HG02852 (cell line): ENCODE data around the gene HERPUD1.
"Not testable (repeated sequence)": the region's sequence is repeated elsewhere in the genome, so short reads cannot be mapped to it uniquely, and the experiment has no call there.

Experiments used
- ATAC-seq: cut with Tn5 transposase; IDR thresholded peaks from one replicate; pipeline ENCODE4 v1.9.1; 2021; ENCODE audit warnings: mild to moderate bottlenecking, moderate library complexity; ENCODE audit not compliant: unreplicated experiment

The HERPUD1 gene

DNA sequence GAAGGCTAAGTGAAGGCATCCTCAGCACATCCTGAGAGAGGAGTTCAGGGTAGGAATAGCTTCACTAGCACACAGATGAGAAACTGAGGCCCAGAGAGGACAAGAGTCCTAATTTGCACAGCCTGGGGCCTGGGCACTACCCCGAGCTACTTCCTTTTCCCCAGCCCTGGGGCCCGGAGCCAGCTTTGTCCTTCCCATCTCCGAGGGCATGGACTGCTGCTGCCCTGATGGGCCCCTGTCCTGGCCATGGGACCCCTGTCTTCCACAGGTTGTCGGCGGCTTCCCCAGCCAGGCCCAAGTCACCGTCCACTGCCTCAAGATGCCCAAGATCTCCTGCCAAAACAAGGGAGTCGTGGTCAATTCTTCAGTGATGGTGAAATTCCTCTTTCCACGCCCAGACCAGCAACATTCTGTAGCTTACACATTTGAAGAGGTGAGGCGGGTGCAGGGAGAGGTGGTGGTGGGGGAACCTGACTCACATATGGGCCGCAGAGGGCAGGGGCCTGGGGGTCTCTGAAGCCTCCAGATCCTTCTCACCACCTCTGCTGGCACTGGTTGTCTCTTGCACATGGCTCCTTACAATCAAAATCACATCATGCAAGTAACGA is 46.0 kb downstream of the HERPUD1 start:
- ATAC-seq: no peak

- ATAC-seq: no peak
Measured at GRCh38 chr16:56980201-56980535, 48.2 kb downstream of the HERPUD1 start.

DNA sequence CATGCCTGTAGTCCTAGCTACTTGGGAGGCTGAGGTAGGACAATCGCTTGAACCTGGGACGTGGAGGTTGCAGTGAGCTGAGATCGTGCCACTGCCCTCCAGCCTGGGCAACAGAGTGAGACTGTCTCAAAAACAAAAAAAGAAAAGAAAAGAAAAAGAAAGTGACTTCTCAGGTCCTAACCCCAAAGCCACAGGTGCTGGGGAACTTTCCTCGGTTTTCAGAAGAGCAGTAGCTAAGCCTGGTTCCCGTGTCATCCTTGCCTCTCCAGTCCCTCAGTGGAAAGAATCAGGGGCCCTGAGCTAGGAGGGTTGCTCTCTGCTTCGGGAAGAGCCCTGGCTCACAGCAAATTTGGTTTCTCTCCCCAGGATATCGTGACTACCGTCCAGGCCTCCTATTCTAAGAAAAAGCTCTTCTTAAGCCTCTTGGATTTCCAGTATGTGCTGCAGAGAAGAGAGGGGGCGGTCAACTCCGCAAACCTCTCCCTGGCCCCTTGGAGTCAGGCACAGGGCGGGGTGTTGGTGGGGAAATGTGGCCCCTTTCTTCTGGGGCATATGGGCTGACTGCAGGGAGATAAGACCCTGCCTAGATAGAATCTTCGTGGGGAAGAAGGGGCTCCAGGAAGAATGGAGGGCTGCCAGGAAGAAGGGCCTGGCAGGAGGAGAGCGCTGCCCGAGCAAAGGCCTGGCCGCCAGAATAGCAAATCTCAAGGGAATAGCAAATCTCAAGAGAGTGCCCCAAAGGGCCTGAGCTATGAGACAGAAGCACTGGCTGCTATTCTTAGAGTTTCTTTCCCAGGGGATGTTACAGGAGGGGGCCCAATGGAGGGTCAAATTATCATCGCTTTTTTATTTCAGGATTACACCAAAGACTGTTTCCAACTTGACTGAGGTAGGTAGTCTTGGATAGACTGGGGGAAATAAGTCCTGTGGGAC is 49.1 kb downstream of the HERPUD1 start:
- no peak for ATAC-seq

DNA sequence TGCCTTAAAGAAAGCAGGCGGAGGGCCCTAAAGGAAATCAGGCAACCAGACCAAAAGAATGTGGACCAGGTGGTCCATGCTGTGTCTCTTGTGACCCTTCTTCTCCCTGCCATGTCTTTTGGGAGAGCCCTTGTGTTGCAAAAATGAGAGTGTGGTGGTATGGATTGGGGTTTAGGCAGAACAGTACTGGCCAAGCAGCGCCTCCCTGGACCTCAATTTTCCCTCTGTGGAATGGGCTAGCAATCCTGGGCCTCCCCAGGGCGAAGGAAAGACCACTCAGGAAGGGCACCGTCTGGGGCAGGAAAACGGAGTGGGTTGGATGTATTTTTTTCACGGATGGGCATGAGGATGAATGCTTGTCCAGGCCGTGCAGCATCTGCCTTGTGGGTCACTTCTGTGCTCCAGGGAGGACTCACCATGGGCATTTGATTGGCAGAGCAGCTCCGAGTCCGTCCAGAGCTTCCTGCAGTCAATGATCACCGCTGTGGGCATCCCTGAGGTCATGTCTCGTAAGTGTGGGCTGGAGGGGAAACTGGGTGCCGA is 49.9 kb downstream of the HERPUD1 start:
- ATAC-seq: no peak

DNA sequence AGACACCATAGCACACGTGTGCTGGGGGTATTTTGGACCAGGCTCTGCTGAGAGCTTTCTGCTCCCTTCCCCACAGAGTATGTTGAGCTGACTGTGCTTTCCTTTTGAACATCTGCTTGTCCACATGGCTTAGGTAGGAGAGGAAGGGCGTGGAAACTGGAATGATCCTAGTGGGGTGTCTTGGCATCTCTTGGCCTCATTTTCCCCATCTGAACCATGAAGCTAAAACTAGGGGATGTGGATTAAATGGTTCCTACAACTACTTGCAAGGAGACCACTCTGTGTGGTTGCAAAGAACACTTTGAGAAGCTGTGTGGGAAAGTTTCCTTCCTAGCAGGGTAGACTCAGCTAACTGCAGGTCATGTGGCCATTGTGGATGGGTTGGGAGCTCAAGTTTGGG is 50.8 kb downstream of the HERPUD1 start:
- ATAC-seq: no peak

- ATAC-seq: no peak
Measured at GRCh38 chr16:56983211-56983751, 51.3 kb downstream of the HERPUD1 start.

DNA sequence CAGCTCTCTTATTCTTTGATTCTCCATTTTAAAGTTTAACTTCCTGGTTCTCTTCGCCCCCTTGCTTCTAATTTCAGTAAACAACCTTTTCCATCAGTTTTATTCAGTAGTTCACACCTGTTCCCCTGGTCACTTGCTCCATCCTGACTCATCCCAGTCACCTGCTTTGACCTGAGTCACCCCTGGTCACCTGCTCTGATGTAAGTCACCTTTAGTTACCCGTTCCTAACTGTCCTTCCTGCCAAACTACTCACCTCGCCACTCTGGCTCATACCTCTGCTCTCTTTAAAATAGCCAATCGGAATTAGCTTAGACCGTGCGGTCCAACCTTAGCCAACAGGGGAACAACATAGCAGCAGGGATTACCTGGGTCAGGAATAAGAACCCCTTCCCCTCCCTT is 52.7 kb downstream of the HERPUD1 start:
- no peak for ATAC-seq

GRCh38 chr16:56985288-56985961 is 53.5 kb downstream of the HERPUD1 start:
- no peak for ATAC-seq

- no peak for ATAC-seq
Measured at GRCh38 chr16:56985962-56986360, 54.0 kb downstream of the HERPUD1 start.

DNA sequence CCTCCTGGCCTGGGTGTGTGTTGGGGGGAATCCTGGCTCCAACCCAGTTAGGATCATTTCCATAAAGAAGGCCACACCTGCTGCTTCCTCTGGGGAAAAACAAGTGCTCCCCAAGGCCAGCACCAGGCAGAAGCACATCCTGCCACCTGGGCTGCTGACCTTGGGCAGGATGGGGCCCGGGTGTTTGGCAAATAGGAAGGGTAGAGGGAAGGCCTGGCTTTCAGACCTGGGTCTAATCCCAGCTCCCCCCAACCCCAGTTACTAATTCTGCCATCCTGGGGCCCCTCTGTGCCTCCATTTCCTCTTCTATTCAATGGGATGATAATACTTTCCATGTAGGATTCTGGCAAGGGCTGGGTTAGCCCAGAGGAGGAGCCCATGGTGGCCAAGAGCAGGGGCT is 54.4 kb downstream of the HERPUD1 start:
- no peak for ATAC-seq

DNA sequence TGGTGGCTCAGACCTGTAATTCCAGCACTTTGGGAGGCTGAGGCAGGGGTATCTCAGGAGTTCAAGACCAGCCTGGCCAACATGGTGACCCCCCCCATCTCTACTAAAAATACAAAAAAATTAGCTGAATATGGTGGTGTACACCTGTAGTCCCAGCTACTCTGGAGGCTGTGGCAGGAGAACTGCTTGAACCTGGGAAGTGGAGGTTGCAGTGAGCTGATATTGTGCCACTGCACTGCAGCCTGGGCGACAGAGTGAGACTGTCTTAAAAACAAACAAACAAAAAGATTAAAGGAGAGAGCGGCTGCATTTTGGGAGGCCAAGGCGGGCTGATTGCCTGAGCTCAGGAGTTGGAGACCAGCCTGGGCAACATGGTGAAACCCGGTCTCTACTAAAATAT is 55.0 kb downstream of the HERPUD1 start:
- not testable (repeated sequence) for ATAC-seq

DNA sequence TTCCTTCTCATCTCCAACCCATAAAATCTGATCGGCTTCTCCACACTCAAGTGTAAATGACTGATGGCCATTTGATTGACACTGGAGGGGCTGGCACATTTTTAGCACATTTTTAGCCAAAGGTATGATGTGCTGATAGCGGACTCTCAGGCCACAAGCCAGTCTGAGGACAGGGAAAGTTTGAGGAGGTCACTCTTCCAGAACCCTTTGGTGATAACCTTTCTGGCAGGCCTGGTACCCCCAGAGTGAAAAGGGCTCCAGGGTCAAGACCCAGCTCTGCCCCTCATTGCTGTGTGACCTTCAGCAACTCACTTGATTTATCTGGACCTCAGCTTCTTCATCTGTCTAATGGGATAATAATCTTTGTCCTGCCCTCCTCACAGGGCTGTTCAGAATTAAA is 55.8 kb downstream of the HERPUD1 start:
- ATAC-seq: no peak

DNA sequence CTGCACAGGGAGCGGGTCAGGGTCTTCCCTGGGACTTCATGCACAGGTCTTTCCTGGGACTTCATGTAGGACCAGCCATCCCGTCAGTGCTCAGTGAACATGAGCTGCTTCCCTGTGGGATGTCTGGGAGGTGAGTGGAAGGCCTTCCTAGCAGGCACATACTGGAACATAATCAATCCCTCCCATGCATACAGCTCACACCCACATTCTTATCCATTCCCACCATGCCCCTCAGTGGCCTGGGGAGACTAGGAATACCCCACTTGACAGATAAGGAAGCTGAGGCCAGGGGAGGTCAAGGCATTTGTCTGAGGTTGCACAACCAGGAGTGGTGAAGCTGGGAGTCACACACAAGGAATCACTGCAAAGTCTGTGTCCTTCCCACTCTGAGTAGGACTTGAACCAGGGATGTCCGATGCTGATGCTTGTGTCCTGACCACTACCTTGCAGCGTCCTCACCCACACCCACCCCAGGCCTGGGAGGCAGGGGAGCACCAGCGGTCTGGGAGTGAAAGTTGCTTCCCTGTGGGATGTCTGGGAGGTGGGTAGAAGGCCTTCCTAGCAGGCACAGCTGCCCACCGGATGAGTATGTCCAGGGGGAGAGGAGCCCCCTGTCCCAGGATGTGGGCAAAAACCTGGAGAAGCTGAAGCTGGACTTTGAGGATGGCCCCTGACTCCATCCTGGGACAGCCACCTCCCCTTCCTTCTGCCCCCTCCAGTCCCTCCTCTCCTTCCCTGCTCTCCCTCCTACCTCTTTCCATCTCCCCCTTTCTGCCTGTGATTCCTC is 56.4 kb downstream of the HERPUD1 start:
- ATAC-seq: no peak

GRCh38 chr16:56988948-56989945 is 57.3 kb downstream of the HERPUD1 start, which contains the start of gene NLRC5:
TSS of gene NLRC5 (plus strand) at chr16:56989557. CDS start at chr16:57020713, 31,156 bp downstream.
- peak; percentile 76 for ATAC-seq

GRCh38 chr16:56989988-56990387 is 58.0 kb downstream of the HERPUD1 start:
- no peak for ATAC-seq

GRCh38 chr16:56990407-56991286 is 58.7 kb downstream of the HERPUD1 start:
- ATAC-seq: no peak

DNA sequence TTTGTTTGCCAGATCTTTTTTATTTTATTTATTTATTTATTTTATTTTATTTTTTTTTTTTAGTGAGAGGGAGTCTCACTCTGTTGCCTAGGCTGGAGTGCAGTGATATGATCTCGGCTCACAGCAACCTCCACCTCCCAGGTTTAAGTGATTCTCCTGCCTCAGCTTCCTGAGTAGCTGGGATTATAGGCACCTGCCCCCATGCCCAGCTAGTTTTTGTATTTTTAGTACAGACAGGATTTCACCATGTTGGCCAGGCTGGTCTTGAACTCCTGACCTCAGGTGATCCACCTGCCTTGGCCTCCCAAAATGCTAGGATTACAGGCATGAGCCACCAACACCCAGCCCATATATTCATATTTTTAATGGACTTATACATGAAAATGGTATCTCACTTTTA is 60.5 kb downstream of the HERPUD1 start:
- not testable (repeated sequence) for ATAC-seq

DNA sequence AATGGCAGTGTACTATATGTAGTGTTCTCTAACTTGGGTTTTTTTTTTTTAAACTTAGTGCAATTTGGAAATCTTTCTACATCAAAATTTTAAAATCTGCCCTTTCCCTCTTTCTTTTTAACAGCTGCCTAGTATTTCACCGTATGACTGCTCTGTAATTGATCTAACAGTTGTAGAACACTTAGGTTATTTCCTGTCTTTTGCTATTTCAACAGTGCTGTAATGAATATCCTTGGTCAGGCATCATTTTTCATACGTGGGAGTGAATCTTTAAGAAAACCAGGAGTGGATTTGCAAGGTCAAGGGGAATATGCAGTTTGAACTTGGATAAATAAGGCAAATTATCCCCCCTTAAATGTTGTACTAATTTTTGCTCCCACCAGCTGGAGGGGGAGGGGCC is 61.3 kb downstream of the HERPUD1 start:
- no peak for ATAC-seq
